ENCODE results near the gene HIF3A.

DNA sequence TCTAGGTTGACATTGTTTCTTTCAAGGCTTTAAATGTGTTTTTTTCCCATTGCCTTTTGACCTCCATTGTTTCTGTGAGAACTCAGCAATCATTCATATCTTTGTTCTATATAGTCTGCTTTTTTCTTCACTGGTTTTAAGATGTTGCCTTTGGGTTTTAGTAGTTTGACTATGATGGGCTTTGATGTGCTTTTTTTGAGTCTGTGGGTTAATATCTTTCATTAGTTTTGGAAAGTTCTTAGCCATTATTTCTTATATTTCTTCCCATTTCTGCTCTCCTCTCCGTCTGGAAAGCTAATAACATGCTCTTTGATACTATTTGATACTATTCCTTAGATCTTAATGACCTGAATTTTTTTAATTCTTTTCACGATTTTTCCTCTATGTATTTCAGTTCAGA lies 83.8 kb downstream of the HIF3A start:
- TF ChIP-seq, protein P1, sequence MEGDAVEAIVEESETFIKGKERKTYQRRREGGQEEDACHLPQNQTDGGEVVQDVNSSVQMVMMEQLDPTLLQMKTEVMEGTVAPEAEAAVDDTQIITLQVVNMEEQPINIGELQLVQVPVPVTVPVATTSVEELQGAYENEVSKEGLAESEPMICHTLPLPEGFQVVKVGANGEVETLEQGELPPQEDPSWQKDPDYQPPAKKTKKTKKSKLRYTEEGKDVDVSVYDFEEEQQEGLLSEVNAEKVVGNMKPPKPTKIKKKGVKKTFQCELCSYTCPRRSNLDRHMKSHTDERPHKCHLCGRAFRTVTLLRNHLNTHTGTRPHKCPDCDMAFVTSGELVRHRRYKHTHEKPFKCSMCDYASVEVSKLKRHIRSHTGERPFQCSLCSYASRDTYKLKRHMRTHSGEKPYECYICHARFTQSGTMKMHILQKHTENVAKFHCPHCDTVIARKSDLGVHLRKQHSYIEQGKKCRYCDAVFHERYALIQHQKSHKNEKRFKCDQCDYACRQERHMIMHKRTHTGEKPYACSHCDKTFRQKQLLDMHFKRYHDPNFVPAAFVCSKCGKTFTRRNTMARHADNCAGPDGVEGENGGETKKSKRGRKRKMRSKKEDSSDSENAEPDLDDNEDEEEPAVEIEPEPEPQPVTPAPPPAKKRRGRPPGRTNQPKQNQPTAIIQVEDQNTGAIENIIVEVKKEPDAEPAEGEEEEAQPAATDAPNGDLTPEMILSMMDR (IDR thresholded peaks at IDR 0.05; ENCODE audit: low read depth, low read length): no peak
- no peak for TF ChIP-seq POLR2A (IDR thresholded peaks at IDR 0.05; ENCODE audit: extremely low read depth, insufficient read length)

Data from NB4 (cell line).